MCF 10A (cell line): ENCODE results near the gene SUGCT. TPM values are rescaled to one million over a fixed set of nuclear protein-coding genes. Genes with fewer than 3 reads are reported as not detected.

Source experiments
- BruUV-seq: library from RNA; stranded (reverse); fragments of 400-500 nt; replicated peaks from 2 replicates; lab custom pipeline; 2021; lab: Mats Ljungman, UMichigan
- CTCF ChIA-PET: fragments of 300-600 bp; sonication (Branson Sonifier 250); formaldehyde crosslinking; extraction: SDS; loops from one replicate; lab custom pipeline; 2021; ENCODE audit warnings: antibody characterized with exemption, inconsistent platforms; lab: Yijun Ruan, JAX
- POLR2A ChIA-PET: fragments of 300-600, 350-650 bp; sonication (Branson Sonifier 250); formaldehyde crosslinking; extraction: SDS; loops from one replicate; lab custom pipeline; 2020; ENCODE audit warnings: antibody characterized with exemption, inconsistent platforms; lab: Yijun Ruan, JAX
- DNase-seq: peaks from one replicate; pipeline ENCODE4 v3.0.0-alpha.2; 2018; ENCODE audit not compliant: unreplicated experiment
- H3K27ac Mint-ChIP-seq: one replicate; pipeline ENCODE4 v1.8.0; 2022; ENCODE audit warnings: mild to moderate bottlenecking, low read depth, mixed read lengths; ENCODE audit not compliant: unreplicated experiment
- H3K27me3 Mint-ChIP-seq: one replicate; pipeline ENCODE4 v1.8.0; 2022; ENCODE audit warnings: mixed read lengths; ENCODE audit not compliant: insufficient read depth, unreplicated experiment
- H3K36me3 Mint-ChIP-seq: one replicate; pipeline ENCODE4 v1.8.0; 2022; ENCODE audit warnings: mild to moderate bottlenecking, moderate library complexity, mixed read lengths; ENCODE audit not compliant: insufficient read depth, unreplicated experiment
- H3K4me1 Mint-ChIP-seq: one replicate; pipeline ENCODE4 v1.8.0; 2022; ENCODE audit warnings: mixed read lengths; ENCODE audit not compliant: insufficient read depth, unreplicated experiment
- H3K4me3 Mint-ChIP-seq: one replicate; pipeline ENCODE4 v1.8.0; 2022; ENCODE audit warnings: mild to moderate bottlenecking, moderate library complexity, mixed read lengths; ENCODE audit not compliant: unreplicated experiment
- H3K9me3 Mint-ChIP-seq: one replicate; pipeline ENCODE4 v1.8.0; 2022; ENCODE audit warnings: mixed read lengths; ENCODE audit not compliant: unreplicated experiment
- CTCF ChIP-seq: fragments of 200-600 bp; IDR thresholded peaks from one replicate; pipeline ENCODE4 v1.8.0; 2022; ENCODE audit warnings: antibody characterized with exemption, mild to moderate bottlenecking; ENCODE audit not compliant: unreplicated experiment
- intact Hi-C: fragments of 100-400 bp; cut with micrococcal nuclease; formaldehyde crosslinking; loops from 2 replicates; pipeline ENCODE4 v1.14.1; 2022
- total RNA-seq: library from RNA; stranded (reverse); gene quantifications from 2 replicates; pipeline ENCODE4 v1.2.3, GENCODE V29; 2022

Gene SUGCT
- total RNA-seq, 1 experiment from 2014 or later: 25.4 TPM

- no peak overlapping the region for H3K27ac Mint-ChIP-seq
- H3K9me3 Mint-ChIP-seq: peaks cover 13% of the 10 kb centered on the region
- H3K27me3 Mint-ChIP-seq: no peaks in the 10 kb centered on the region
- POLR2A ChIA-PET: no interaction called here
- intact Hi-C loops: no loop called here
- DNase-seq: no peak
- BruUV-seq: no TSS peak
- CTCF ChIA-PET: interaction anchor here (0.6 kb wide), 1 partner anchor 25 kb away, joined by 4 read pairs; no protein-coding TSS in a partner anchor
- H3K4me1 Mint-ChIP-seq: no peaks in the 10 kb centered on the region
- no peaks in the 10 kb centered on the region for H3K36me3 Mint-ChIP-seq
- no peak overlapping the region for H3K4me3 Mint-ChIP-seq
- no peak for TF ChIP-seq CTCF
Measured at GRCh38 chr7:40739257-40739656, 604.5 kb downstream of the SUGCT start.

- POLR2A ChIA-PET: no interaction called here
Measured at GRCh38 chr7:40742270-40742669, 607.5 kb downstream of the SUGCT start.

GRCh38 chr7:40746841-40747556, 612.2 kb downstream of the SUGCT start:
- TF ChIP-seq CTCF: no peak
- peaks cover 11% of the 10 kb centered on the region for H3K4me1 Mint-ChIP-seq
- H3K4me3 Mint-ChIP-seq: no peak overlapping the region
- no TSS peak for BruUV-seq
- no peaks in the 10 kb centered on the region for H3K27me3 Mint-ChIP-seq
- POLR2A ChIA-PET: interaction anchor here (0.6 kb wide), 1 partner anchor 222 kb away, joined by 3 read pairs; no protein-coding TSS in a partner anchor
- no peak for DNase-seq
- CTCF ChIA-PET: interaction anchor here (0.6 kb wide), 1 partner anchor 9 kb away, joined by 3 read pairs; no protein-coding TSS in a partner anchor
- H3K9me3 Mint-ChIP-seq: no peaks in the 10 kb centered on the region
- no peaks in the 10 kb centered on the region for H3K36me3 Mint-ChIP-seq
- H3K27ac Mint-ChIP-seq: no peak overlapping the region
- intact Hi-C loops: no loop called here

More at GRCh38 chr7:40742270-40742669, 607.5 kb downstream of the SUGCT start:
- BruUV-seq: no TSS peak
- no peaks in the 10 kb centered on the region for H3K27me3 Mint-ChIP-seq
- H3K27ac Mint-ChIP-seq: no peak overlapping the region
- H3K9me3 Mint-ChIP-seq: peaks cover 6% of the 10 kb centered on the region
- intact Hi-C loops: no loop called here
- TF ChIP-seq CTCF: no peak
- DNase-seq: no peak
- no peaks in the 10 kb centered on the region for H3K4me1 Mint-ChIP-seq
- H3K4me3 Mint-ChIP-seq: no peak overlapping the region
- CTCF ChIA-PET: no interaction called here
- H3K36me3 Mint-ChIP-seq: no peaks in the 10 kb centered on the region

- Mint-ChIP-seq H3K9me3 (no peaks in the 10 kb centered on the region), H3K36me3 (no peaks in the 10 kb centered on the region), H3K4me1 (peaks cover 11% of the 10 kb centered on the region), H3K27ac (peak overlapping the region; percentile 16), H3K27me3 (no peaks in the 10 kb centered on the region), H3K4me3 (no peak overlapping the region)
- BruUV-seq: no TSS peak
- DNase-seq: peak; percentile 33
- intact Hi-C loops: no loop called here
- ChIA-PET CTCF (no interaction called here), POLR2A (interaction anchor here (0.6 kb wide), 1 partner anchor 223 kb away, joined by 3 read pairs; no protein-coding TSS in a partner anchor)
- TF ChIP-seq CTCF: no peak
Measured at GRCh38 chr7:40747856-40748255, 613.1 kb downstream of the SUGCT start.
